HCT116 (cell line): ENCODE results near the gene WNT1.

Source experiments
- CTCF ChIP-seq, 3 experiments: fragments of 200-600 bp in 1 of 3; sonication (generic) in 1 of 3; IDR thresholded peaks in 2 of 3; conservative IDR thresholded peaks in 1 of 3; 2 replicates each; pipeline ENCODE4 v1.5.1; 2012 to 2017; ENCODE audit warnings: low read depth in 2 of 3, low read length in 2 of 3, antibody characterized with exemption in 1 of 3, borderline replicate concordance in 1 of 3, control low read depth in 1 of 3, mild to moderate bottlenecking in 1 of 3, mixed read lengths in 1 of 3, mixed run types in 1 of 3, moderate library complexity in 1 of 3; ENCODE audit not compliant: insufficient read depth in 1 of 3
- EZH2phosphoT487 ChIP-seq: fragments of 200-600 bp; IDR thresholded peaks from 2 replicates; pipeline ENCODE4 v1.6.1; 2018; ENCODE audit warnings: antibody characterized with exemption, borderline replicate concordance
- POLR2A ChIP-seq: IDR thresholded peaks from 2 replicates; pipeline ENCODE4 v1.7.0; 2011; ENCODE audit warnings: borderline replicate concordance; ENCODE audit not compliant: insufficient read depth, insufficient read length; ENCODE audit errors: extremely low read depth
- ZBTB33 ChIP-seq: IDR thresholded peaks from 2 replicates; pipeline ENCODE4 v1.6.1; 2011; ENCODE audit warnings: mild to moderate bottlenecking, low read length, moderate library complexity; ENCODE audit not compliant: insufficient replicate concordance; ENCODE audit errors: extremely low read depth

- TF ChIP-seq POLR2A, result no peak
- TF ChIP-seq CTCF (IDR thresholded peaks at IDR 0.05 in 2 of 3, conservative IDR thresholded peaks at IDR 0.05 in 1 of 3; ENCODE audit: borderline replicate concordance in 1 of 3, insufficient read depth in 1 of 3, low read depth in 2 of 3, low read length in 2 of 3), result no peak
- TF ChIP-seq EZH2phosphoT487, result no peak
- no peak for TF ChIP-seq ZBTB33
Observed at GRCh38 chr12:48996794-48997718, 18.9 kb downstream of the WNT1 start.
